HEK293 (cell line): ENCODE data around the gene PLSCR5.

Experiments used
- ZBTB1 ChIP-seq: fragments of 450-650 bp; formaldehyde crosslinking; IDR thresholded peaks from 2 replicates; pipeline ENCODE4 v1.5.1; 2016; ENCODE audit warnings: missing biosample characterization, missing genetic modification characterization
- TF ChIP-seq, protein P1 (sequence below): sonication (generic); formaldehyde crosslinking; IDR thresholded peaks from 2 replicates; pipeline ENCODE4 v1.8.1; 2022; ENCODE audit warnings: mild to moderate bottlenecking, moderate library complexity, missing genetic modification reagents
- TF ChIP-seq, protein P2 (sequence below): fragments of 450-650 bp; formaldehyde crosslinking; IDR thresholded peaks from 2 replicates; pipeline ENCODE4 v1.5.1; 2016; ENCODE audit warnings: missing biosample characterization, missing genetic modification characterization

DNA sequence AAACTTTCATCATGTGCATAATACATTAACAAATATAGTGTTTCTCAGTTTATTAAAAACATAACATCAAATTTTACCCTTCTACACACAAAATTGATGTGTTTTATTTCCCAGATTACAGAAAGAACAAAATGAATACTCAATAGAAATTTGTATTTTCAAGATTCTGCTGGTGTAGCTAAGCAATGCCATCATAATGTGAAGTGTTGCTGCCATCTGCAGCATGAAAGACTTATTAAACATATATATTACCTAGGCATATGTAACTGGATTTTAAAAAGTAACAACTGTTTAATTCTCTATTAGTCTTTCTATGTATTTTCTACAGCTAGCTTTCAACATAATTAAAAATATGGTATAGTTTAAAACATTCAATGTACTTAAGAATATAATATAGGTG is 27.5 kb downstream of the PLSCR5 start:
- no peak for TF ChIP-seq ZBTB1 (tag by site-specific recombination)
- TF ChIP-seq, protein P1, sequence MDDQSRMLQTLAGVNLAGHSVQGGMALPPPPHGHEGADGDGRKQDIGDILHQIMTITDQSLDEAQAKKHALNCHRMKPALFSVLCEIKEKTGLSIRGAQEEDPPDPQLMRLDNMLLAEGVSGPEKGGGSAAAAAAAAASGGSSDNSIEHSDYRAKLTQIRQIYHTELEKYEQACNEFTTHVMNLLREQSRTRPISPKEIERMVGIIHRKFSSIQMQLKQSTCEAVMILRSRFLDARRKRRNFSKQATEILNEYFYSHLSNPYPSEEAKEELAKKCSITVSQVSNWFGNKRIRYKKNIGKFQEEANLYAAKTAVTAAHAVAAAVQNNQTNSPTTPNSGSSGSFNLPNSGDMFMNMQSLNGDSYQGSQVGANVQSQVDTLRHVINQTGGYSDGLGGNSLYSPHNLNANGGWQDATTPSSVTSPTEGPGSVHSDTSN (CRISPR knock-in tag): no peak
- TF ChIP-seq, protein P2, sequence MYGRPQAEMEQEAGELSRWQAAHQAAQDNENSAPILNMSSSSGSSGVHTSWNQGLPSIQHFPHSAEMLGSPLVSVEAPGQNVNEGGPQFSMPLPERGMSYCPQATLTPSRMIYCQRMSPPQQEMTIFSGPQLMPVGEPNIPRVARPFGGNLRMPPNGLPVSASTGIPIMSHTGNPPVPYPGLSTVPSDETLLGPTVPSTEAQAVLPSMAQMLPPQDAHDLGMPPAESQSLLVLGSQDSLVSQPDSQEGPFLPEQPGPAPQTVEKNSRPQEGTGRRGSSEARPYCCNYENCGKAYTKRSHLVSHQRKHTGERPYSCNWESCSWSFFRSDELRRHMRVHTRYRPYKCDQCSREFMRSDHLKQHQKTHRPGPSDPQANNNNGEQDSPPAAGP (tag by site-specific recombination): no peak
